BLaER1 treated with 17β-estradiol and CSF1 and Interleukin-3, amounts not matched to agents 10 nM and 100 nM (cell line): ENCODE data around the gene ABCB4.

Source experiments
- H3K27ac ChIP-seq, 11 experiments: shearing (Covaris generic); formaldehyde crosslinking; 2 replicates each; pipeline ENCODE4 v1.8.1; 2022
- H3K27me3 ChIP-seq, 11 experiments: shearing (Covaris generic); formaldehyde crosslinking; 2 replicates each; pipeline ENCODE4 v1.8.1; 2022
- H3K36me3 ChIP-seq, 11 experiments: shearing (Covaris generic); formaldehyde crosslinking; 2 replicates each; pipeline ENCODE4 v1.8.1; 2022
- H3K4me1 ChIP-seq, 10 experiments: shearing (Covaris generic); formaldehyde crosslinking; 2 replicates each; pipeline ENCODE4 v1.8.1; 2022
- H3K4me2 ChIP-seq, 11 experiments: shearing (Covaris generic); formaldehyde crosslinking; 2 replicates each; pipeline ENCODE4 v1.8.1; 2022
- H3K4me3 ChIP-seq, 10 experiments: shearing (Covaris generic); formaldehyde crosslinking; 2 replicates each; pipeline ENCODE4 v1.8.1; 2022
- H3K9ac ChIP-seq, 11 experiments: shearing (Covaris generic); formaldehyde crosslinking; 2 replicates each; pipeline ENCODE4 v1.8.1; 2022
- H3K9me3 ChIP-seq, 11 experiments: shearing (Covaris generic); formaldehyde crosslinking; replicated peaks in 1 of 11; 2 replicates each; pipeline ENCODE4 v1.8.1; 2022
- H4K20me1 ChIP-seq, 11 experiments: shearing (Covaris generic); formaldehyde crosslinking; 2 replicates each; pipeline ENCODE4 v1.8.1; 2022
- Cebpa-rat ChIP-seq, 11 experiments: shearing (Covaris generic); IDR thresholded peaks; 2 replicates each; pipeline ENCODE4 v1.8.1; 2022

The ABCB4 gene

GRCh38 chr7:87506246-87507180 is 31.0 kb upstream of the ABCB4 start:
- no peak overlapping the region for H3K4me2 ChIP-seq
- H3K9ac ChIP-seq: no peak overlapping the region
- H4K20me1 ChIP-seq: no peaks in the 10 kb centered on the region
- H3K27me3 ChIP-seq: no peaks in the 10 kb centered on the region
- no peaks in the 10 kb centered on the region for H3K4me1 ChIP-seq
- no peak for TF ChIP-seq Cebpa-rat (IDR thresholded peaks at IDR 0.05)
- H3K27ac ChIP-seq: no peak overlapping the region
- H3K9me3 ChIP-seq: no peaks in the 10 kb centered on the region
- no peak overlapping the region for H3K4me3 ChIP-seq
- H3K36me3 ChIP-seq: no peaks in the 10 kb centered on the region

- Histone ChIP-seq H3K36me3 (no peaks in the 10 kb centered on the region), H3K4me1 (no peaks in the 10 kb centered on the region), H3K9me3 (no peaks in the 10 kb centered on the region), H3K27ac (no peak overlapping the region), H3K4me2 (no peak overlapping the region), H4K20me1 (no peaks in the 10 kb centered on the region), H3K9ac (no peak overlapping the region; a peak in 1 of 22 replicates), H3K4me3 (no peak overlapping the region), H3K27me3 (no peaks in the 10 kb centered on the region)
- TF ChIP-seq Cebpa-rat (IDR thresholded peaks at IDR 0.05): no peak
Measured at GRCh38 chr7:87505557-87506245, 30.2 kb upstream of the ABCB4 start.

- no peak for TF ChIP-seq Cebpa-rat (IDR thresholded peaks at IDR 0.05)
- Histone ChIP-seq H3K27ac (no peak overlapping the region), H3K27me3 (no peaks in the 10 kb centered on the region), H3K9ac (no peak overlapping the region), H3K9me3 (no peaks in the 10 kb centered on the region), H3K4me2 (no peak overlapping the region), H3K4me1 (no peaks in the 10 kb centered on the region), H3K4me3 (no peak overlapping the region), H3K36me3 (no peaks in the 10 kb centered on the region), H4K20me1 (no peaks in the 10 kb centered on the region)
Measured at GRCh38 chr7:87505122-87505521, 29.6 kb upstream of the ABCB4 start.

- TF ChIP-seq Cebpa-rat (IDR thresholded peaks at IDR 0.05): no peak
- Histone ChIP-seq H3K4me1 (peaks cover 0 to 7% (median 0%) of the 10 kb centered on the region in 10 experiments; a peak in 3 of 20 replicates), H3K4me2 (no peak overlapping the region), H3K27me3 (no peaks in the 10 kb centered on the region), H3K27ac (no peak overlapping the region), H3K4me3 (no peak overlapping the region), H3K9ac (no peak overlapping the region), H4K20me1 (no peaks in the 10 kb centered on the region), H3K36me3 (no peaks in the 10 kb centered on the region), H3K9me3 (0 out of 22 replicates have a peak, but pooled peaks cover 0 to 2% (median 0%) of the 10 kb centered on the region in 11 experiments)
Measured at GRCh38 chr7:87499494-87499893, 24.0 kb upstream of the ABCB4 start.

GRCh38 chr7:87498893-87499292 is 23.4 kb upstream of the ABCB4 start:
- no peak overlapping the region for H3K27ac ChIP-seq
- TF ChIP-seq Cebpa-rat (IDR thresholded peaks at IDR 0.05): no peak
- H3K4me3 ChIP-seq: no peak overlapping the region
- 0 out of 22 replicates have a peak, but pooled peaks cover 0 to 5% (median 0%) of the 10 kb centered on the region in 11 experiments for H3K9me3 ChIP-seq
- H4K20me1 ChIP-seq: no peaks in the 10 kb centered on the region
- no peaks in the 10 kb centered on the region for H3K27me3 ChIP-seq
- H3K4me2 ChIP-seq: peak overlapping the region in 4 of 11 experiments; percentile 3 to 18 (median 10); a peak in 4 of 22 replicates
- no peaks in the 10 kb centered on the region for H3K36me3 ChIP-seq
- no peak overlapping the region for H3K9ac ChIP-seq
- H3K4me1 ChIP-seq: peaks cover 0 to 7% (median 0%) of the 10 kb centered on the region in 10 experiments; a peak in 3 of 20 replicates

GRCh38 chr7:87497482-87497881 is 22.0 kb upstream of the ABCB4 start:
- no peak overlapping the region for H3K4me2 ChIP-seq
- H3K4me3 ChIP-seq: no peak overlapping the region

GRCh38 chr7:87495366-87495765 is 19.9 kb upstream of the ABCB4 start:
- H4K20me1 ChIP-seq: no peaks in the 10 kb centered on the region
- no peak for TF ChIP-seq Cebpa-rat (IDR thresholded peaks at IDR 0.05)
- no peak overlapping the region for H3K4me3 ChIP-seq
- peaks cover 0 to 7% (median 0%) of the 10 kb centered on the region in 10 experiments; a peak in 3 of 20 replicates for H3K4me1 ChIP-seq
- H3K27me3 ChIP-seq: no peaks in the 10 kb centered on the region
- H3K9me3 ChIP-seq: peaks cover 0 to 5% (median 0%) of the 10 kb centered on the region in 11 experiments; a peak in 1 of 22 replicates
- no peaks in the 10 kb centered on the region for H3K36me3 ChIP-seq
- no peak overlapping the region for H3K4me2 ChIP-seq
- no peak overlapping the region for H3K27ac ChIP-seq
- H3K9ac ChIP-seq: no peak overlapping the region

More at GRCh38 chr7:87497482-87497881, 22.0 kb upstream of the ABCB4 start:
- H3K9ac ChIP-seq: no peak overlapping the region
- H3K36me3 ChIP-seq: no peaks in the 10 kb centered on the region
- TF ChIP-seq Cebpa-rat (IDR thresholded peaks at IDR 0.05): no peak
- H4K20me1 ChIP-seq: no peaks in the 10 kb centered on the region
- no peak overlapping the region for H3K27ac ChIP-seq
- peaks cover 0 to 7% (median 0%) of the 10 kb centered on the region in 10 experiments; a peak in 3 of 20 replicates for H3K4me1 ChIP-seq
- H3K9me3 ChIP-seq: 0 out of 22 replicates have a peak, but pooled peaks cover 0 to 5% (median 0%) of the 10 kb centered on the region in 11 experiments
- no peaks in the 10 kb centered on the region for H3K27me3 ChIP-seq

- H3K36me3 ChIP-seq: no peaks in the 10 kb centered on the region
- H3K27me3 ChIP-seq: no peaks in the 10 kb centered on the region
- H3K9ac ChIP-seq: no peak overlapping the region
- no peak overlapping the region for H3K4me3 ChIP-seq
- no peak overlapping the region for H3K27ac ChIP-seq
- no peak for TF ChIP-seq Cebpa-rat (IDR thresholded peaks at IDR 0.05)
- no peak overlapping the region for H3K4me2 ChIP-seq
- no peaks in the 10 kb centered on the region for H4K20me1 ChIP-seq
- H3K9me3 ChIP-seq: peaks cover 0 to 5% (median 0%) of the 10 kb centered on the region in 11 experiments; a peak in 1 of 22 replicates
- H3K4me1 ChIP-seq: peaks cover 0 to 7% (median 0%) of the 10 kb centered on the region in 10 experiments; a peak in 3 of 20 replicates
Measured at GRCh38 chr7:87494454-87494853, 19.0 kb upstream of the ABCB4 start.

- Histone ChIP-seq H3K27ac (no peak overlapping the region), H4K20me1 (no peaks in the 10 kb centered on the region), H3K9me3 (no peaks in the 10 kb centered on the region), H3K4me1 (peaks cover 0 to 19% (median 16%) of the 10 kb centered on the region in 10 experiments; a peak in 16 of 20 replicates), H3K36me3 (no peaks in the 10 kb centered on the region), H3K27me3 (no peaks in the 10 kb centered on the region), H3K9ac (no peak overlapping the region), H3K4me3 (no peak overlapping the region), H3K4me2 (peak overlapping the region in 10 of 11 experiments; percentile 10 to 74 (median 64); a peak in 18 of 22 replicates)
- no peak for TF ChIP-seq Cebpa-rat (IDR thresholded peaks at IDR 0.05)
Measured at GRCh38 chr7:87483131-87483530, 7.7 kb upstream of the ABCB4 start.
